HS-27A (cell line): ENCODE results near the gene RAB20.

Experiments used
- DNase-seq: peaks from one replicate; pipeline ENCODE4 v3.0.0-alpha.2; 2012; ENCODE audit warnings: low read depth, missing footprints

The RAB20 gene

GRCh38 chr13:110529522-110530311 is 31.8 kb downstream of the RAB20 start:
- DNase-seq = no peak

DNA sequence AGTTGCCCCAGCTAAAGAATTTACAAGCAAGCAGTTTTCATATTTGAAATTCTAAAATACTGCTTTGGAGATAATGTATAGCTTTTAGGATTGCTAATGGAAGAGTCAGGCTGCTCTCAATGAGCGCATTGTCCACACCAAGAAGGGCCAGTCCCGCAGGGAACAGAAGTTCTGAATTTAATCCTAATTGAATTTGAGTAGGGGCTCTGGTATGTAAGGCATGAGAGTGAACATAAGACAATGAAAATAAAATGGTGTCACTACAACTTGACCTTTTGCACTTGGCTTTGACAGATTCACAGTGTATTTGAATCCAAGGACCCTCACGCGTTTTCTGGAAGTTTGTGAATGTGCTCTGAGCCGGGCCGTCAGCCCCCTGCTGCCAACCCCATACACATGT is 32.6 kb downstream of the RAB20 start:
- DNase-seq = no peak

- DNase-seq = no peak
Observed at GRCh38 chr13:110528371-110528770, 33.2 kb downstream of the RAB20 start.

DNA sequence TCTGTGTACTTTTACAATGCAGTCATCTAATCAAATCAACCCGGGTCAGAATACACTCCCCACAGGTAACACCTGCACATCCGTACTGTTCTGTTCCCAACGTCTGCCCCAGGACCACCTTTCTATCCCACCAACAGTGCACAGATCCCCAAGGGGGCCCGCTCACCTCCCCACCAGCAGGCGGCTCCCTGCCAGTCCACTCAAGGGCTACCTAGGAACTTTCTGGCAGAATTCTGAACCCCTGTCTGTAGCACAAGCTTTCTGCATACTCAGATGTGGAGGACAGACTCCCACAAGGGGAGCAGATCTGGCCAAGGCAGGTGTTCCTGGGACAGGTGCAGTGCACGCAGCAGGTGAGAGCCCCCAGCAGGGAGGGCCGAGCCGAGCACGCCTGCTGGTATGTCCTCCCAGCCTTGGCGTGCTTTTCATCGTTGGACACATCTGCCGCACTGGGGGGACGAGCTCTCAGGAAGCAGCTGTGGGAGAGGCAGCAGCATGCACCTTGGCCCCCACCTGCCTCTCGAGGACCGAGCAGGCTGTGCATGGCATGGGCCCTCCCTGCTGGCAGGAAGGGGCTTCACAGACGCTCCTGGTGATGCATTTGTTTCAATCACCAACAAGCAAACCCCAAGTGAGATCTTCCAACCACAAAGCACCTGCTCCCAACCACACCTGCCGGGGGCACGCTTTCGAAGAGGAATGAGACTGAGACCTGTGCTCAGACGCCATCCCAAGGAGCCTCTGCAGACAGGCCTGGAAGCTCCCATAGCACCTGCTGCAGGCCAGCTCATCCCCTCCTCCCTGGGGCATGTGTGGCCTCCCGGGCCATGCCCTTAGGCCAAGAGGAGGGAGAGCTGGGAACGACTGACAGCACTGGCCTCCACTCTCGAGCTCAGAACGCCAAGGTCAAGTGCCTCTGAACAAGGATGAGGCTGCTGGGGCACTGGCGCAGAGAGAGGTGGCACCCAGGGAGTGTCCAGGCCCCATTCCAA is 35.9 kb downstream of the RAB20 start:
- DNase-seq = no peak

- no peak for DNase-seq
Observed at GRCh38 chr13:110524541-110525257, 36.8 kb downstream of the RAB20 start.

DNA sequence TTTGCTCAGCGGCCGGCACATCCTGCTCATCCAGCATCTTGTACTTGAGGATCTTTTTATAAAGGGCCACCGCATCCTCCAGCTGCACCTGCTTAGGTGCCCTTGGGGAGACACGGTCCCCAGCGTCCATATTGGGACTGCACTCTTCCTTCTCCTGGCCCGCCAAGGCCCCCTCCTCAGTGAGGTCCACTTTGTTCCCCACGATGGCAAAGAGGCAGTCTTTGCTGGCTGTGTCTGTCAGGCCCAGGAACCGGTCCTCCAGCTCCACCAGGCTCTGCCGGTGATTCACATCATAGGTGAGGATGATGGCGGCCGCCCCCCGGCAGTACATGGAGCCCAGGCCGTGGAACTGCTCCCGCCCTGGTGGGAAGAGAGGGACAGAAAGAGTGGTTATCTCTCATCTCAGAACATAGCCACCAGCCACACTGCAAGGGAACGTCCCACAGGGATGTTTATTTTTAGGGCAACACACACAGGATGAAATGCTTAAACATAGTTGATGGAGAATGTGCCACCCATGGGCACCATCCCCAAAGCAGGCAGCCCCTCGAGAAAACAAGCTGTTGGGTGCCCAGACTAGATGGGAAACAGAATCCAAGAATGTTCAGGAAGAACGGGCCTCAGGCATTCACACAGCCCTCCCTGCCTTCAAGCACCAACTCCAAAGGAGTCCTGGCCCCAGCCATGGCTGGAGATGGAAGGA is 37.5 kb downstream of the RAB20 start:
- DNase-seq = no peak

GRCh38 chr13:110523180-110523579 is 38.3 kb downstream of the RAB20 start:
- no peak for DNase-seq

- DNase-seq = no peak
Observed at GRCh38 chr13:110522721-110523120, 38.8 kb downstream of the RAB20 start.

DNA sequence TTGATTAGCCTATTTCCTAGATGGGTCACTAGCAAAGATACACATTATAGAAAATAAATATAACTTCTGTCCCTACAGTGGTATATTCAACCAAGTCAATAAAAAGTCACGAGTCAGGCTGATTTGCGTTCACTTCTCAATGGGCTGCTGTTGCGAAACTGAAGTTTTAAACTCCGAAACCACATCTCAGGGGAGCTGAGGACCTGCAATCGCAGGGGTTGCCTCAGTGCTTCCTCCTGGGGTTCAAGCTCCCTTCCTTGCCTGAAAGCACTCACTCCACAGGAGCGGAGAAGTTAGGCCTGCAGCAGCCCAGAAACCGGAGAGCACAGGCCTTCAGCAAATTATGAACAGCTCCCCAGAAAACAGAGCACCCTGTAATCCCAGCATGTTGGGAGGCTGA is 39.6 kb downstream of the RAB20 start:
- DNase-seq = no peak

DNA sequence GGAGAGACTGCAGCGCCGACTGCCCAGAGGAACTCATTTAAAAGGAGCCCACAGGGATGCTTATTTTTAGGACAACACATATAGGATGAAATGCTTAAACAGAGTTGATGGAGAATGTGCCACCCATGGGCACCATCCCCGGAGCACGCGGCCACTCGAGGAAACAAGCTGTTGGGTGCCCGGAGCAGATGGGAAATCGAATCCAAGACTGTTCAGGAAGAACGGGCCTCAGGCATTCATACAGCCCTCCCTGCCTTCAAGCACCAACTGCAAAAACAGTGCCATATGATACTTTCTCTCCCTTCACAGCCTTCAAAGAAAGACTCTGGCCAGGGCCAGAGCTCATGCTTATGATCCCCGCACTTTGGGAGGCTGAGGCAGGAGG is 40.2 kb downstream of the RAB20 start:
- no peak for DNase-seq

GRCh38 chr13:110520431-110521295 is 40.9 kb downstream of the RAB20 start:
- no peak for DNase-seq

DNA sequence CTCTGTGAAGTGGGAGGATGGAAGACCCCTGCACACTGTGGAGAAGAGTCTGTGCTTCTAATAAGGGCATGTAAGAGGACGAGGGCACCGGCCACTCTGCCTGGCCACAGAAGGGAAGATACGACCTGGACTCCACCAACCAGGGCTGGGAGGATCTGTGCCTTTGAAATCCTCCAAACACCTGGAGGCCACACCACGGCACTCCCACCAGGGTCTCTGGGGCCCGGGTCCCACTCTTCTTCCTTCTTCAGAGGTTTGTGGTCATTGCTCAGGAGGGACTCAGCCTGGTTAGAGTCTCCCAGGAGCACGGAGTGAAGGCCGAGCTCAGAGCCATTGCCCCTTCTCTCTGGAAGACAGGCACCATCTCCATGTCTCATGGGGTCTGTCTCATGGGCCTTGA is 42.0 kb downstream of the RAB20 start:
- DNase-seq = no peak

GRCh38 chr13:110519046-110519445 is 42.5 kb downstream of the RAB20 start:
- no peak for DNase-seq

GRCh38 chr13:110518571-110518970 is 43.0 kb downstream of the RAB20 start:
- no peak for DNase-seq

GRCh38 chr13:110518226-110518525 is 43.3 kb downstream of the RAB20 start:
- DNase-seq = no peak

GRCh38 chr13:110517505-110518225 is 43.9 kb downstream of the RAB20 start:
- no peak for DNase-seq

- DNase-seq = no peak
Observed at GRCh38 chr13:110516500-110516899, 45.0 kb downstream of the RAB20 start.

GRCh38 chr13:110512198-110512740 is 49.3 kb downstream of the RAB20 start:
- DNase-seq = no peak

DNA sequence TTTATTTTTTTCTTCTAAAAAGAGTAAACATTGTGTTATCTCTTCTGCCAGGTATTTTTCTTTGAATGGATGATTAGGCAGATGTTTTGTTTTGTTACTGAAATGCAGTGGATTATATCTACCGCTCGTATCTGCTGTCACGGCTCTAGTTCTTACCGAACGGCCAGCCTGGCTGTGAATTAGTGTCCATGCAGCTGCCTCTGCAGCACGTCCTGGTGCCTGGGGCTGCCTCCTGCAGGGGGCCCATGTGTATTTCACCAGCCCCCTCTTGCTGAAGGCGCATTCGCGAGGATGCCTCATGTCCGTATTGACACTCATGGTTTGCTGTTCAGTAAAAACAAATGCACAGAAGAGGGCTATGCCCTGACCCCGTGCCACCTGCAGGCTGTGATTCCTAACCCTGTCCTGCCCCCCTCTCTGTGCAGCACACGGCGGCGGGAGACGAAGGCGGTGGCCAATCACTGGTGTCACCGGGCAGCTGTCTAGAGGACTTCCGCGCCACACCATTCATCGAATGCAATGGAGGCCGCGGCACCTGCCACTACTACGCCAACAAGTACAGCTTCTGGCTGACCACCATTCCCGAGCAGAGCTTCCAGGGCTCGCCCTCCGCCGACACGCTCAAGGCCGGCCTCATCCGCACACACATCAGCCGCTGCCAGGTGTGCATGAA is 49.9 kb downstream of the RAB20 start:
- no peak for DNase-seq
